Activated CD8-positive, alpha-beta memory T cell treated with anti-CD3 and anti-CD28 coated beads, Interleukin-2, amount 50 U/mL, for 24 hours (primary cell): ENCODE measurements around the gene PDGFD.

Experiments used
- DNase-seq: peaks from one replicate; pipeline ENCODE4 v3.0.0-alpha.2; 2020; ENCODE audit errors: extremely low read depth

PDGFD gene

DNA sequence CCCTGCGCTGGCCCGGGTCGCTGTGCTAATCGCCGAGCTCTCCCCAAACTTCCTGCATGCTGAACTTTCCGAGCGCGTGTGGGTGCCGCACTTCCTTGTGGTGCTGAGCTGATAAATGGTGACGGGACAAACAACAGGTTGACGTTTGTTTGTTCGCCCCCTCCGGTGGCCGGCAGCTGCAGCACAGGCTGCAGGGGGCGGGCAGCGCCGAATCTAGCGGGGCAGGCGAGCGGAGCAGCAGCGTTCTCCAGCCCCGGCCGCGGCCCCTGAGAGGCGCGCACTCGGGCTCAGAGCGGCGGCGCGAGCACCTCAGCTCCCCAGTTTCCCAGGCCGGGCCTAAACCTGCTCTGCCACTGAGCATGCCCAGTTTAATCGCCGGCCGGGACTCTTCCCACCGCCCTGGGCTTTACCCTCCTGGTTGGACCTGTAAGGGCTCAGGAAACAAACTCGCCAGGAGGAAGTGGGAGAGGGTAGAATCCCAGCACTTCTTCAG, at the start of gene PDGFD:
Gene PDGFD (minus strand): TSS at position 120 of the 493 bp plus-strand sequence.
- no peak for DNase-seq

DNA sequence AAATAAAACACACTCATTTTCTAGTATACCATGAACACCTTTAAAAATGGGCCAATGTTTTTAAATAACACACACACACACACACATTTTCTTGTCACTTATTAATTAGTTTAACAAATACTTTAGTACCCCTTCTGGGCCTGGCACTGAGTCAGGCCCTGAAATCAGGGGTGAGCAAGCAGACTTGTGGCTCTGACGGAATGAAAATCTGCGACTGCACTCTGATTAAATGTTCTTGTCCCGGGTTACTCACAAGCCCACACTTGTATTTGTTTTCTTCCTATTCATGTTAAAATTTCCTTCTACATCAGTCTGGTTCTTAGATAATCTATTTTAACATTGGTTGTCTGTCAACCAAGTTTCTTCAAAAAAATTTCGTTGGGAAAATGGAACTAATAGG, 43.0 kb upstream of the PDGFD start:
- DNase-seq: no peak

DNA sequence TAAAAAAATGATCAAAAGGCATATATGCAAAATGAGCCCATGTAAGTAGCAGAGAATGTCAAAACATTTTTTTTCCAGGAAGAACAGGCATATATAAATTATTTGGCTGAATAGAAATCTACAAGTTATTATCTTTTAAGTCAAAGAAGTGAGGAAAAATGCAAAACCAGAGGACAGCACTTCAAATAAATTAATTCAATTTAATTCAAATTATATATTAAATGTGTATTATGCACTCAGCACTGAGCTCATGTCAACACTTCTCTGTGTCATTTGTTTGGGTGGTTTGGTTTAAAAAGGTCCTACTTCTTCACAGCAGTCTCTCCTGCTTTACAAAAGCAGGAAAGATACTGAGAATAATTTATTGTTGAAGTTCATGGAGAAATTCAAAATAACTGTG, 41.9 kb upstream of the PDGFD start:
- DNase-seq: no peak

DNA sequence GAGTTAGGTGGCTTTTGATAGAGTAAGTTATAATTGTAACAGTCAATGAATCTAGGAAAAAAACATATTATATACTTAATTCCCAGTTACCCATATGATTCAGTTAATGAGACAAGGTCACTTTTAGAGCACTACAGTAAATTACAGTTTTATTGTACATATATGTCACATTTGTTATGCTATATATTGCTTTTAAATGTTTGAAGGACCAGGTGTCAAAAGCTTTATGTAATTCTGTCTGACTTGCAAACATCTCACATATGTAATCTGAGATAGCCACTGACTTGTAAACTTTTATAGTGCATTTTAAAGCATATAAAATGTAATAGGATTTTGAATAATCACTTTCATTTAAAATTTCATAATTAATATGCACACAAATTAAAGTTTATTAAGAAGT, 36.7 kb upstream of the PDGFD start:
- no peak for DNase-seq

DNA sequence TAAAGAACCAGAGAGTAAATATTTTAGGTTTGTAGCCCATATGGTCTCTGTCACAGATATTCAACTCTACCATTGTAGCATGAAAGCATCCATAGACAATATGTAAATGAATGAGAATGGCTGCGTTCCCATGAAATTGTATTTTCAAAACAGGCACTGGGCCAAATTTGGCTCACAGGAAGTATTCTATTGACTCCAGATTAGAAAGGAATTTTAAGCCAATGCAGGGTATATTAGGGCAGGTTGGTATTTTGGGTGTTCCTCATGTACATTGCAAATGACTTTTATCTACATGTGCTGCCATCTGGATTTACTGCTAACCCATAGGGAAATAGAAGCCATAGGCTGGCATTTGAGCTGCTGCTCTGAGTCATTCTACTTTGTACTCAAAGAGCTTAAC, 35.1 kb upstream of the PDGFD start:
- DNase-seq: no peak

DNA sequence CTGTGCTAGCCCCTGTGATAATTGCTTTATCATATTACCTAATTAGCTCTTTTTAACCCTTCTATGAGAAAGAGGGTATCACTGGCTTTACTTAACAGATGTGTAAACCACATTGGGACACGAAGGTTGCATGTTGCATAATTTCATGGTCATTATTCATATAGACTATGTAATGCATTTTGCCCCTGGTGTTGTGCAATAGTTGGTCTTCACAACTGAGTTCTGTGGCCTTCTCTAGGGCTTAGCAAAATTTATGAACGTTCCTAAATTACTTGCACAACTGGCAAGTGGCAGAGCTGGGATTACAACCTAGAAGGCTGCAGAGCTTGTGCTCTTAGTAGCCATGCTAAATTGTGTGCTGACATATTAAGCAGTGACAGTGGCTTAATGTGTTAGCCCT, 34.6 kb upstream of the PDGFD start:
- DNase-seq: no peak

DNA sequence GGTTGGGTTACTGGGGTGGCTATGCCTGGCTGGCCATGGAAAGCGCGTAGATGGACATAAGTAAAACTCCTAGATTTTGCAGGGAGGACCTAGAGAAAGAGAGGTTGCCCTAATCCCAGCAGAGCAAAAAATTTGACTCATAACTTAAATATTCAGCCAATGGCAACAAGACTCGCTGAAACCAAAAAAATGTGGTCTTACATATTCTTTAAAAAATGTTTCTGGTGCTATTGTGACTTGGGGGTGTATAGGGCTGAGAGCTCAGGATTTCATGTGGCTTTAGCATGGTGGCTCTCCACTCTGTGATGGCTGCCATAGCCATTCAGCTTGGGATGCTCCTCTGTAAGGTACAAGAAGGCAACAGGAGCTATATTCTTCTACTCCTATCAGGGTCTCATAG, 27.2 kb upstream of the PDGFD start:
- no peak for DNase-seq

DNA sequence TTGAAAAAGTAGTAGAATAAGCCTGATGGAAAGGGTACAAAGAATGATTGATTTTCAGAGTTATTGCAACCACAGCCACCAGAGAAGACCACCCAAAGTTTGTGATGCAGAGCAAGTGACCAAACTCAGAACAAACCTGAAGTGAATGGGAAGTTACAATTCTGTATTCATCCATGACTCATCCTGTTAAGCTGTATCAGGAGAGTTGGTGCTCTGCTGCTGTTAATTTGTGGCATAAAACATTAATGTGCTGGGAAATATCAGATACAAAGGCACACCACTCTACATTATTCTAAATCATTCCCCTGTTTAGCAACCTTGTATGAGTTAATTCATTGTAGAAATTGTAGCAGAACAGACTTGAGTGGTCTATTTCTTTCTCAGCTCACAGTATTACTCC, 19.6 kb upstream of the PDGFD start:
- DNase-seq: no peak

DNA sequence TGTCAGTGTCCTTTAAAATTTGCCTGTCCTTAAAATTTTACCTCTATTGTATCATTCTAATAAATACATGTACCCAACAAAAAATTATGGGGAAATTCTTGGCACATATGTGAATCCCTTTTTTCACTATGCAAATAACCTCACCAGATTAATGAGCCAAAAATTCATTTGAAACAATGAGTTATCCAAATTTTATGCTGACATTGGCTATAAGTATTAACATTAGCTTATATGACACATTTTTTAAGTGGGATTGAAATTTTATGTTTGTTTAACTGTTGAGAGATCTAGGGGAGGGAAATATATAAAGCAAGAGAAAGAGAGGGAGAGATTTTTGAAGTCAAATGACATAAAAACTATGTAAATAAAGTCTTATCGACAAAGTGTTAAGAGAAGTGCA, 11.8 kb upstream of the PDGFD start:
- DNase-seq: no peak

DNA sequence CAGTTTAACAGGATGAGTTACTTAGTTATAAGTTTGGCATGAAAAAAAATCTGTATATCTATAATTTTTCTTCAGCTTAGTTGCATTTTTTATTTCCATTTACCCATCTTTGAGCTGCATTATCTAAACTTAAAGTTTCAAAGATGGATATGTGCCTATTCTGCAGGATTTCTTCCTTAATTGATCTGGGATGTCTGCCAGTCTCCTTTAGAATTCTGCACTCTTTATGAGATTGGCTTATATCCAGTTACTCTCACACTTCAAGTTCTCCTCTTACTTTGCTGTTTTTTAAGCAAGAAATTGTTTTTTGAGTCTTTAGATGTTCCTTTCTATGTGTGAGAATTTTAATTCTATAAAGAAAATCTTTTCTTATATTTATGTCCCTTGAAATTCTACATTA, 5.1 kb upstream of the PDGFD start:
- DNase-seq: no peak

DNA sequence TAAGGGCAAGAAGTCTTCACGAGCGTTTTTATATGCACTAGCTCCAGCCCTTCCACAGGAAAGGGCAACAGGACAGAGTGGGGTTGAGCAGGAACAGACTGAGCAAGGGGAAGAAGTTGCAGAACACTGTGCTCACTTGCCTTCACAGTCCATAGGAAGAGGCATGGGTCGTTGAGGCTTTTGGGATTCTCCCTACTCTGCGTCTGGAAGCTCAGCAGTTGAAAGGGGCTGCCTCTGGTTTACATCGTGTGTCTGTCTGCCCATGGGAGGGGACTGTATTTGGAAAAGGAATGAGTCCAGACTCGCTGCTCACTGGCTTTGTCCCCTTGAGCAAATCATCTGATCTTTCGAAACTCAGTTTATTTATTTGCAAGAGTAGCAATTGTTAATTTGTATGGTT, 1.1 kb upstream of the PDGFD start:
- no peak for DNase-seq

DNA sequence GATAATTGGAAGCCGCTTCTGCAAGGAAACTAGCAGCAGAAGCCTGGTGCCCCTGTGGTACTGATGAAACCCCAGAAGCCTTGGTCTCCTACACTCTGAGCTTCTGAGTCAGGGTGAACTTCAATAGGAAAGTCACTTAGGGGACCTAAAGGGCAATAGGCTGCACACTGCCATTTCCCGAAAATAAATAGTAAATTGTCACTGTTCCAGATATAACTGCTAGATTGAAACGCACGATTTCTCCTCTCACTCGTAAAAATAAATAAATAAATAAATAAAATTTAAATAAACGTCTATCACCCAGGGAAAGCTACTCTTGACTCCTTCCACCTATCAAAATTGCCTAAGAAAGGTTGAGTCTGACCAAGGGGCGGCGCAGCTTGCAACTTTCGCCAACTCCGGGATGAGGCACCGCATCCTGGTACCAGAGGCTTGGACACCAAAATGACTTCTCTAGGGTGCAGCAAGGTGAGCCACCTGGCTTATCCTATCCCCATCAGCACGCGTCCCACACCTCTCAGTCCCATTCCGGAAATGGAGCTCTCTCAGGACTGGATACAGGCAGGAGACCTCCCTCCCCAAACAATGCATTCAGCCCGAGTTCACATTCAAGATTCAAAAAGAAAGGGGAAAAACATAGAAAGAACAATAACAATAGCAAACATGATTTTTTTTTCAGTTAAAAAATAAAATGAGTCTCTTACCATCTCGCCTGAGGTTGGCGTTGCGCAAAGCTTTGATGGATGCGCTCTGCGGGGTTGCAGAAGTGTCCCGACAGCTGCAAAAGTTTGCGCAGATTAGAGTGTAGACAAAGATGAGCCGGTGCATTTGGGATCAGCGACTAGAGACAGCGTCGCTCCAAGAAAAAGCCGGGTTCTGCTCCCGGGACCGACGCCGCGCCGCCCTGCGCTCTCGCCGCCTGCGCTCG, 583 bp downstream of the PDGFD start:
- DNase-seq: no peak

DNA sequence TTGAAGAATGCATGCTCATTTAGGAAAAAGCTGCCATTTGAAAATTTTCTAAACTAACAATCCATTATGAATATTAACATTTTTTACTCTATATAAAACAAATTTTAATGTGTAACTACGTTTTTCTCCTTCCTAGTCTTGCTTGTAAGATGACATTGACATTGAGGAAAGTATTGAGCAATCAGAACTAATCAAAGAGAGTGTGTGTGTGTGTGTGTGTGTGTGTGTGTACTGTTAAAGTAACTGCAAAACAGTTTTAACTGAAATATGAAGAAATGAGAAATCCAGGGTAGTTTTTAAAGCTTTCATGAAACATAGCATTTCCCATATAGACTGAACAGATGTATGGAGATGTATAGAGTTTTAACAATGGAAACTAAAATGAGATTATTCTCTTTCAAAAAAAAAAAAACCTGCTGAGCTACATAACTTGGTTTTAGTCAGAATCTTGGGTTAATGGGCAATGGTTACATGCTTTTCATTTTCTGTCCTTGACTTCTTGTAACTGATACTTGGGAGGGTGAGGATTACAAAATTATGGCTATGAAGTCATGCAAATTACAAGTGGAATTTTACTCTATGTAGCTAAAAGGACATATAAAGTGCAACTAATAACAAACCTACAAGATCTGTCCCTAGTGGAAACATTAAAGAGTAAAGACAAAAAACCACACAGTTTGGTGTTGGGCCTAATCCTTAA, 2.0 kb downstream of the PDGFD start:
- no peak for DNase-seq

DNA sequence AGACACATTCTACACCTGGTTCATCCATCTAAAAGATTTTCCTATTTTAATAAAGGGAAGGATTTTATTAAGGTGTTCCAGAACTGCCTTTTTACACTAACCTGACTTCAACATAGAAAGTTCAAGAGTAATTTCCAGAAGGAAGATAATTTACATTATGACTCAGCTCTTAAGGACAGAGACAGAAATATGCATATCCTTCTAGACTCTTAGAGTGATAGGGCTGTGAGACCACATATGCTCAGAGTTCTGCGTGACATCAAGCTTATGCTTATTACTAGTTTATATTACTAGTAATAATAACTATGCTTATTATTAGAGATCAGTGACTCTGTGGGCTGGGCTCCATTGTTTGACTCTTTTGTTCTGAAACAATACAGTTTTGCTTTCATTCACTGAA, 4.6 kb downstream of the PDGFD start:
- DNase-seq: no peak

DNA sequence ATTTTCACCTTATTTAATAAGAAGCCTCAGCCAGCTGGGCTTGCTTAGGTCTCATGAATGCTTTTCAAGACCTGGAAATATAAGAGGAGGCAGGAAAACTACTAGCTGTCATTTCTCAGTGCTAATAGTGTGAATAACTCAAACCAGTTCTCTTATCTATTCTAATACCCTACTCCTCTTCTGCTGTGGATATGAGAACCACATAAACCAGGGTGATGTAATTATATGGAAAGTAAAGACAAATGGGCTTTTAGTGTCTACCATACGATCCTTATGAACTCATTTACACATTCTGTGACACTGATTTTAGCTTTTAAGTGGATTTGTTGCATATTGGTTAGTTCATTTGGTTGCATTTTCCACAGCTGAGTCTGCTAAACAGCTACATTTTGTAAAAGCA, 8.6 kb downstream of the PDGFD start:
- DNase-seq: no peak

DNA sequence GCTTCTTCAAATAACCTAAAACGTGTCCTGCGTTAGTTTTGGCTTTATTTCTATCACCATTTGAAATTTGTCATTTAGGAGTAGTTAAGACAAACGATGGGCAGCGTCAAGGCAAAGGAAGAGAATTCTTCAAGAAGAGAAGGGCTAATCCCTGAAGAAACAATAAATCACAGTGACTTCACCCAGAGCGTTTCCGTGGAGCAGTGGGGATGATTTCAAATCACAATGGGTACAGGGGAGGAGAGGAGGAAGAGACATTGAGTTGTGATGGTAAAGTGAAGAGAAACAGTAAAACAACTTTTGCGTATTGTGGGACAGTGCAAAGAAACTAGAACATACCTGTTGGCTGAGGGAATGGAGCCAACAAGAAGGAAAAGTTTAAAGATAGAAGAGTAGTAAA, 9.7 kb downstream of the PDGFD start:
- DNase-seq: no peak

DNA sequence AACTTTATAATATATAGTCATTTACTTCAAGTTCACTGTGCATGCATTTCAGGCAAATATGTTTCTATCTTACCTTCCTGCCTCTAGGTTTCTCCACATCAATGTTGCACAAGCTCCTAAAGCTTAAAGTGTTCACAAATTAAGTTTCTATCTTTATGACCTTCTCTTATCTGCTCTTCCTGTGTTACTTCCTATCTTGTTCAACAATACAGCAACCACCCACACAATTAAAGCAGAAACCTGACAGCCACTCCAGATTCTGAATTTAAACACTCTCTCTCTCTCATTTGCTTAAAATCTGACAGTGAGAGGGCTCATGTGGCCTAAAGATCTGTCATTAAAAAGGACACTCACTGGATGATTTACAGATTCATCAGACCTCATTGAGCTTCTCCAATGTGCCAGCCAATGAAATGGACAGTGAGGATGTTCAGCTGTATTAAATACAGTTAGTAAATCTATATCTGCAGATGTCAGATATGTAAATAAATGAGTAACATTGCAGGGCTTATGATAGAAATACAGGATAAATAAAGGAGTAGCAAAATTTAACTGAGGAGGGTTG, 10.9 kb downstream of the PDGFD start:
- DNase-seq: no peak

DNA sequence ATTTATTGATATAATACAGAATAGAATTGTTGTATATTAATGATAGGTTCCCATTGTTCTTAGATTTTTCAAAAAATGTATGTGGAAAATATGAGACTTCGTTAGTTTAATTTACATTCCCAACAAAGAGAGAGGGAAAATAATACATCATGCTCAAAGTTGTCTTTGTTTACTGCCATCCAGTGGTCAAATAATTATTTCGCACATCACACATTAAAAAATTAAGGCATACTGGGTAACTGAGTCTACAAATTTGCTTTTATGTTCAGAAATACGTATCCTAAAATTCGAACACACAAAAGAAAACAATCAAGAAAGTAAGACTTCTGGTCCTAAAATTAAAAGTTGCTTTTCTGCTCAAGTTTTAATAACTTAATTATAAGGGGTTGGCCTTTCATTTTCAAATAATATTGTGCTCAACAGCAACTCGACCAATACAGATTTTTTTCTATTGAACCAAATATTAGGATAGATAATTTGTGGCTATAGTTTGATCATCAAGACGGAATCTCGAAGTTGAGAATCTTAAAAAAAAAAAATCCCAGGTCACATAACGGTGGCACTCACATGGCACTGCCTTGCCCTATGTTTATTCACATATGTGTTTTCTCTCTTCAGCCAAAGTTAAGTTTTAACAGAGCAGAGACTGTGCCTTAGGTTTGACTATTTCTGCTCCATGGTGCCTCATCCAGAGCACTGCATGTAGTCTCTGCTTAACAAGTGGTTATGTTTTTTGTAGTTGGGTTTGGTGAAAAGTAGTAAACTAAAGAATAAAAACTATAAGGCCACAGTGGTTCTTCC, 12.3 kb downstream of the PDGFD start:
- DNase-seq: no peak

DNA sequence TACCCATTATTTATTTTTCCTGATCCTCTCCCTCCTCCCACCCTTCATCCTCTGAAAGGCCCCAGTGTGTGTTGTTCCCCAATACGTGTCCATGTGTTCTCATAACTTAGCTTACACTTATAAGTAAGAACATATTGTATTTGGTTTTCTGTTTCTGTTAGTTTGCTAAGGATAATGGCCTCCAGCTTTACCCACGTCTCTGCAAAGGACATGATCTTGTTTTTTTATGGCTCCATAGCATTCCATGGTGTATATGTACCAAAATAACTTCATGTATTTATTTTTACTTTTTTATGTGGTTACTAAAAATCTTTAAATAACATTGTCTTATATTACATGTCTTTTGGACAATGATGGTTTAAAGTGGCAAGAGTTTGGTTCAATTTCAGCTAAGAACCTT, 15.2 kb downstream of the PDGFD start:
- DNase-seq: no peak

DNA sequence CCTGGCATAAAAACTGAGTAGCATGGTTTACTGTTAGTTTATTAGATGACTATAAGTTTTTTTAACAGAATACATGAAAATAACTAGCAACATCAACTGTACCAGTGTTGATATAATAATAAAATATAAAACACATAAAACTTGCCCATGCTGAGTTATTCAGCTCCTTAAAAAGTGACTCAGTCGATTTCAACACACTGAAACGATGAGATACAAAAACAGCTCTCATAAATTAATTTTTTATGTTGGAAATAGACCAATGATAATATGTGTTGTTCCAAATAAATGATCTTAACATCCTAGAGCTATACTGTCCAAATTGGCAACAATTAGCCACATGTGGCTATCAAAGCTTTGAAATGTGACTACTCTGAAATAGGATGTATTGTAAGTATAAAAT, 15.9 kb downstream of the PDGFD start:
- DNase-seq: no peak

DNA sequence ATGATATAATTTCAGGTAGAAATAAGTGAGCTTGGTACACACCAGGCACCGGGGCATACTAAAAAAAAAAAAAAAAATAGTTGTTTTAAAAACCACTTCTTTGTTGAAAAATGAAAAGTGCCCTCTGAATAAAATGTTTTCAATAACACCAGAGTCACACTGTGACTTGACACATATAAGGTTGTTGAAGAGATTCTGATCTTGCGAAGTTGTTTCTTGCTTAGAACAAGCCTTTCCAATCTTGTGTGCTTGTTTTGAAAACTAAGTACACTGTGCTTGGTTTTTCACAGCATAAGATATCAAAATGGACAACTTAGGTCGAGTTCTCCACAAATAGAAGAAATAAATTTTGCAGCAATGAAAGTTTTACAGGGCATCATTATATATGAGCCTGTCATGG, 17.0 kb downstream of the PDGFD start:
- DNase-seq: no peak

DNA sequence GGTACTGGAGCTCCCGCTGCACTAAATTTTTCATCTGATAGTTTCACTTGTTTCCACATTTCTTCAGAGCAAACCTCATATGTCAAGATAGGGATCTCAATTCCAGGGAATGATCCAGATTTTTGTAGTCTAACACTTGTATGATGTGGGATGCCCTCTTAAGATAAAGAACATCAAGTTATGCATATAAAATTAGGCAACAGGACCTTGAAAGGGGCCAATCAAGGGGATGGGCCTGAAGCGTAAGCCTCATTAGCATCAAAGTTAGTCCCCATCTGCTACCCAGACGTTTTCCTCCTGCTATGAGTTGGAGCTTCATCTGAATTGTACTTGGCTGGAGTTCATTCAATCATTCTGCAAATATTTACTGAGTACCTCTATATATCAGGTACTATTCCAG, 17.5 kb downstream of the PDGFD start:
- DNase-seq: no peak
